ENCODE results near the gene C3orf18. TPM values are rescaled to one million over a fixed set of nuclear protein-coding genes. Genes with fewer than 3 reads are reported as not detected.

Gene C3orf18
- total and polyA plus RNA-seq, 9 of the 15 experiments (the other 6 are each of a cell fraction or from before 2014, with no cell fraction given) = 0.01 to 2.3 (median 0.94) TPM

- TF ChIP-seq NFYB (IDR thresholded peaks at IDR 0.05; ENCODE audit: extremely low read depth, insufficient read length) (no peak), ZNF780A (CRISPR knock-in tag; IDR thresholded peaks at IDR 0.05) (no peak), TARDBP (IDR thresholded peaks at IDR 0.05) (no peak), SOX6 (IDR thresholded peaks at IDR 0.05) (no peak), ASH1L (IDR thresholded peaks at IDR 0.05; ENCODE audit: borderline replicate concordance, low read depth, partially characterized antibody) (no peak), GATA2 (CRISPR knock-in tag; IDR thresholded peaks at IDR 0.05) (no peak), SP1 (CRISPR knock-in tag; IDR thresholded peaks at IDR 0.05) (no peak; the same call in 1 of the 2 replicates), ZEB2 (IDR thresholded peaks at IDR 0.05) (no peak), ZNF212 (CRISPR knock-in tag; IDR thresholded peaks at IDR 0.05) (no peak), ZNF695 (CRISPR knock-in tag; IDR thresholded peaks at IDR 0.05) (no peak), MCM2 (IDR thresholded peaks at IDR 0.05; ENCODE audit: low read depth) (no peak), GTF3C2 (IDR thresholded peaks at IDR 0.05; ENCODE audit: borderline replicate concordance, extremely low read depth, insufficient read length) (no peak), ELF2 (CRISPR knock-in tag; IDR thresholded peaks at IDR 0.05) (no peak), NFE2L1 (tag; IDR thresholded peaks at IDR 0.05; ENCODE audit: borderline replicate concordance, low read depth) (no peak), FUS (optimal IDR thresholded peaks at IDR 0.05; ENCODE audit: low read depth, low read length) (no peak), JUND (IDR thresholded peaks at IDR 0.05; ENCODE audit: borderline replicate concordance, low read depth, low read length) (peak; percentile 48; the same call in 1 of the 2 replicates), JUND (tag; IDR thresholded peaks at IDR 0.05; ENCODE audit: borderline replicate concordance, low read depth, low read length) (no peak), TAF15 (IDR thresholded peaks at IDR 0.05; ENCODE audit: low read depth, low read length) (no peak), OTX1 (CRISPR knock-in tag; IDR thresholded peaks at IDR 0.05) (no peak), MAFG (tag; conservative IDR thresholded peaks at IDR 0.05) (no peak)
- TF ChIP-seq, protein P1, sequence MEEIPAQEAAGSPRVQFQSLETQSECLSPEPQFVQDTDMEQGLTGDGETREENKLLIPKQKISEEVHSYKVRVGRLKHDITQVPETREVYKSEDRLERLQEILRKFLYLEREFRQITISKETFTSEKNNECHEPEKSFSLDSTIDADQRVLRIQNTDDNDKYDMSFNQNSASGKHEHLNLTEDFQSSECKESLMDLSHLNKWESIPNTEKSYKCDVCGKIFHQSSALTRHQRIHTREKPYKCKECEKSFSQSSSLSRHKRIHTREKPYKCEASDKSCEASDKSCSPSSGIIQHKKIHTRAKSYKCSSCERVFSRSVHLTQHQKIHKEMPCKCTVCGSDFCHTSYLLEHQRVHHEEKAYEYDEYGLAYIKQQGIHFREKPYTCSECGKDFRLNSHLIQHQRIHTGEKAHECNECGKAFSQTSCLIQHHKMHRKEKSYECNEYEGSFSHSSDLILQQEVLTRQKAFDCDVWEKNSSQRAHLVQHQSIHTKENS (CRISPR knock-in tag; IDR thresholded peaks at IDR 0.05) = no peak
- TF ChIP-seq, protein P2, sequence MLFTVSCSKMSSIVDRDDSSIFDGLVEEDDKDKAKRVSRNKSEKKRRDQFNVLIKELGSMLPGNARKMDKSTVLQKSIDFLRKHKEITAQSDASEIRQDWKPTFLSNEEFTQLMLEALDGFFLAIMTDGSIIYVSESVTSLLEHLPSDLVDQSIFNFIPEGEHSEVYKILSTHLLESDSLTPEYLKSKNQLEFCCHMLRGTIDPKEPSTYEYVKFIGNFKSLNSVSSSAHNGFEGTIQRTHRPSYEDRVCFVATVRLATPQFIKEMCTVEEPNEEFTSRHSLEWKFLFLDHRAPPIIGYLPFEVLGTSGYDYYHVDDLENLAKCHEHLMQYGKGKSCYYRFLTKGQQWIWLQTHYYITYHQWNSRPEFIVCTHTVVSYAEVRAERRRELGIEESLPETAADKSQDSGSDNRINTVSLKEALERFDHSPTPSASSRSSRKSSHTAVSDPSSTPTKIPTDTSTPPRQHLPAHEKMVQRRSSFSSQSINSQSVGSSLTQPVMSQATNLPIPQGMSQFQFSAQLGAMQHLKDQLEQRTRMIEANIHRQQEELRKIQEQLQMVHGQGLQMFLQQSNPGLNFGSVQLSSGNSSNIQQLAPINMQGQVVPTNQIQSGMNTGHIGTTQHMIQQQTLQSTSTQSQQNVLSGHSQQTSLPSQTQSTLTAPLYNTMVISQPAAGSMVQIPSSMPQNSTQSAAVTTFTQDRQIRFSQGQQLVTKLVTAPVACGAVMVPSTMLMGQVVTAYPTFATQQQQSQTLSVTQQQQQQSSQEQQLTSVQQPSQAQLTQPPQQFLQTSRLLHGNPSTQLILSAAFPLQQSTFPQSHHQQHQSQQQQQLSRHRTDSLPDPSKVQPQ (CRISPR knock-in tag; IDR thresholded peaks at IDR 0.05; ENCODE audit: borderline replicate concordance) = no peak
- TF ChIP-seq, protein P3, sequence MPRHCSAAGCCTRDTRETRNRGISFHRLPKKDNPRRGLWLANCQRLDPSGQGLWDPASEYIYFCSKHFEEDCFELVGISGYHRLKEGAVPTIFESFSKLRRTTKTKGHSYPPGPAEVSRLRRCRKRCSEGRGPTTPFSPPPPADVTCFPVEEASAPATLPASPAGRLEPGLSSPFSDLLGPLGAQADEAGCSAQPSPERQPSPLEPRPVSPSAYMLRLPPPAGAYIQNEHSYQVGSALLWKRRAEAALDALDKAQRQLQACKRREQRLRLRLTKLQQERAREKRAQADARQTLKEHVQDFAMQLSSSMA (CRISPR knock-in tag; IDR thresholded peaks at IDR 0.05) = no peak
Measured at GRCh38 chr3:50616003-50616769, 48.6 kb upstream of the C3orf18 start (continued).
